DOHH2 (cell line): ENCODE measurements around the gene SMC5.
A peak's percentile ranks its signal among the peaks of the same experiment; 100 is the strongest.

ENCODE experiments used
- CTCF ChIP-seq: fragments of 200-600 bp; sonication (generic); IDR thresholded peaks from one replicate; pipeline ENCODE4 v1.5.1; 2014; ENCODE audit warnings: antibody characterized with exemption, mild to moderate bottlenecking, low read depth, low read length; ENCODE audit not compliant: poor library complexity, severe bottlenecking
- EZH2phosphoT487 ChIP-seq: fragments of 200-600 bp; sonication (generic); IDR thresholded peaks from 2 replicates; pipeline ENCODE4 v1.6.1; 2017; ENCODE audit warnings: borderline replicate concordance, mild to moderate bottlenecking, antibody characterized with exemption, low read length, moderate library complexity, mixed read lengths

GRCh38 chr9:70392189-70392588 lies 133.4 kb downstream of the SMC5 start:
- TF ChIP-seq CTCF (peak; percentile 46), EZH2phosphoT487 (no peak)
